GM10847 (cell line): ENCODE data around the gene CYP46A1.

Source experiments
- POLR2A ChIP-seq: IDR thresholded peaks from 2 replicates; pipeline ENCODE4 v1.6.1; 2011; ENCODE audit not compliant: insufficient read length; ENCODE audit errors: extremely low read depth

CYP46A1 gene

GRCh38 chr14:99744873-99745224 lies 60.8 kb downstream of the CYP46A1 start:
- TF ChIP-seq POLR2A = no peak

GRCh38 chr14:99745307-99745951 lies 61.3 kb downstream of the CYP46A1 start:
- TF ChIP-seq POLR2A = no peak

GRCh38 chr14:99747167-99747566 lies 63.1 kb downstream of the CYP46A1 start:
- TF ChIP-seq POLR2A = no peak

- no peak for TF ChIP-seq POLR2A
These were observed 63.7 kb downstream of the CYP46A1 start for GRCh38 chr14:99747582-99748330.

- no peak for TF ChIP-seq POLR2A
These were observed 64.4 kb downstream of the CYP46A1 start for GRCh38 chr14:99748529-99748928.

GRCh38 chr14:99749142-99749541 lies 65.0 kb downstream of the CYP46A1 start:
- no peak for TF ChIP-seq POLR2A

- TF ChIP-seq POLR2A = no peak
These were observed 65.9 kb downstream of the CYP46A1 start for GRCh38 chr14:99749763-99750715.

GRCh38 chr14:99750746-99751450 lies 66.8 kb downstream of the CYP46A1 start:
- TF ChIP-seq POLR2A = no peak

- no peak for TF ChIP-seq POLR2A
These were observed 67.7 kb downstream of the CYP46A1 start for GRCh38 chr14:99751539-99752485.

GRCh38 chr14:99752486-99753121 lies 68.5 kb downstream of the CYP46A1 start:
- no peak for TF ChIP-seq POLR2A

GRCh38 chr14:99753225-99754140 lies 69.4 kb downstream of the CYP46A1 start:
- no peak for TF ChIP-seq POLR2A
